Tibial artery (tissue), 4 donors: ENCODE data around the gene TNNT2.

Experiments
- DNase-seq, 2 donors: peaks; one replicate each; pipeline ENCODE4 v3.0.0-alpha.2; 2019
- H3K27ac ChIP-seq, 2 donors: fragments of 200-600 bp; sonication (generic) in 1 of 2; 1 replicate in 1 of 2; 2 replicates in 1 of 2; pipeline ENCODE4 v1.5.1; 2018 to 2019; ENCODE audit warnings: mild to moderate bottlenecking in 1 of 2
- H3K27me3 ChIP-seq, 2 donors: fragments of 200-600 bp; sonication (generic) in 1 of 2; one replicate each; pipeline versions ENCODE4 v1.5.1 to v1.6.0; 2016 to 2019
- H3K36me3 ChIP-seq, 3 donors: fragments of 200-600 bp; sonication (generic) in 2 of 3; one replicate each; pipeline ENCODE4 v1.5.1; 2016 to 2019; ENCODE audit warnings: mild to moderate bottlenecking in 2 of 3
- H3K4me1 ChIP-seq, 4 donors: fragments of 200-600 bp; sonication (generic) in 2 of 4; 1 replicate in 3 of 4; 2 replicates in 1 of 4; pipeline ENCODE4 v1.5.1; 2016 to 2019
- H3K4me3 ChIP-seq, 2 donors: fragments of 200-600 bp; sonication (generic) in 1 of 2; 1 replicate in 1 of 2; 2 replicates in 1 of 2; pipeline ENCODE4 v1.5.1; 2018 to 2019; ENCODE audit warnings: mild to moderate bottlenecking in 2 of 2
- H3K9me3 ChIP-seq, 3 donors: fragments of 200-600 bp; sonication (generic) in 1 of 3; one replicate each; pipeline ENCODE4 v1.5.1; 2016 to 2019
- intact Hi-C: fragments of 100-400 bp; cut with DNase I; formaldehyde crosslinking; loops from one replicate; pipeline ENCODE4 v1.15.0; 2023; ENCODE audit warnings: low total_unique reads
- TF ChIP-seq, protein P1 (sequence below), 2 experiments: fragments of 200-600 bp in 1 of 2; fragments of 450-650 bp in 1 of 2; IDR thresholded peaks; one replicate each; pipeline ENCODE4 v1.5.1; 2017 to 2019; ENCODE audit warnings: antibody characterized with exemption in 2 of 2, mild to moderate bottlenecking in 1 of 2, moderate library complexity in 1 of 2

The TNNT2 gene

DNA sequence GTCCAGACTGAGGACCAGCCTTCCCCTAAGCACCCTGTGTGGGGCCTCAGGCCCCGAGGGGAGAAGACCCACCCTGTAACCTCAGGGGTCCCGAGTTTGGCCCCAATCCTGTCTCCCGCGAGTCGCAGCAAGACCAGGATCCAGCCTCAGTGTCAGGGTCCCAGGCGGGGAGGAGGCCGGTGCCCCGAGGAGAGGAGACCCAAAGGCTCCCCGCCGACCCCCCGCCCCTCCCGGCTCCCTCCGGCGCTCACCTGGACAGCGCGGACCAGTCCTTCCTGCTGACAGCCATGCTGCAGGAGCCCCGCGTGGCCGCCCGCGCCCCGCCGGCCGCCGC is 21.5 kb upstream of the TNNT2 start, which contains the start of gene LAD1:
Gene LAD1, minus strand, starts transcription at position 307 of the 334 bp plus-strand sequence. Its CDS starts 18 bp downstream, at position 289.
- Histone ChIP-seq H3K27me3 (peaks cover 0 to 45% of the 10 kb centered on the region in 2 donors), H3K9me3 (no peaks in the 10 kb centered on the region), H3K36me3 (no peaks in the 10 kb centered on the region), H3K4me1 (peaks cover 0 to 18% (median 7%) of the 10 kb centered on the region in 4 donors), H3K4me3 (peak within 1 kb of the TSS in 1 of 2 donors; percentile 15), H3K27ac (no peak within 1 kb of the TSS)
- intact Hi-C loops = no loop called here
- no peak for DNase-seq
- TF ChIP-seq, protein P1, sequence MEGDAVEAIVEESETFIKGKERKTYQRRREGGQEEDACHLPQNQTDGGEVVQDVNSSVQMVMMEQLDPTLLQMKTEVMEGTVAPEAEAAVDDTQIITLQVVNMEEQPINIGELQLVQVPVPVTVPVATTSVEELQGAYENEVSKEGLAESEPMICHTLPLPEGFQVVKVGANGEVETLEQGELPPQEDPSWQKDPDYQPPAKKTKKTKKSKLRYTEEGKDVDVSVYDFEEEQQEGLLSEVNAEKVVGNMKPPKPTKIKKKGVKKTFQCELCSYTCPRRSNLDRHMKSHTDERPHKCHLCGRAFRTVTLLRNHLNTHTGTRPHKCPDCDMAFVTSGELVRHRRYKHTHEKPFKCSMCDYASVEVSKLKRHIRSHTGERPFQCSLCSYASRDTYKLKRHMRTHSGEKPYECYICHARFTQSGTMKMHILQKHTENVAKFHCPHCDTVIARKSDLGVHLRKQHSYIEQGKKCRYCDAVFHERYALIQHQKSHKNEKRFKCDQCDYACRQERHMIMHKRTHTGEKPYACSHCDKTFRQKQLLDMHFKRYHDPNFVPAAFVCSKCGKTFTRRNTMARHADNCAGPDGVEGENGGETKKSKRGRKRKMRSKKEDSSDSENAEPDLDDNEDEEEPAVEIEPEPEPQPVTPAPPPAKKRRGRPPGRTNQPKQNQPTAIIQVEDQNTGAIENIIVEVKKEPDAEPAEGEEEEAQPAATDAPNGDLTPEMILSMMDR (IDR thresholded peaks at IDR 0.05) = no peak

DNA sequence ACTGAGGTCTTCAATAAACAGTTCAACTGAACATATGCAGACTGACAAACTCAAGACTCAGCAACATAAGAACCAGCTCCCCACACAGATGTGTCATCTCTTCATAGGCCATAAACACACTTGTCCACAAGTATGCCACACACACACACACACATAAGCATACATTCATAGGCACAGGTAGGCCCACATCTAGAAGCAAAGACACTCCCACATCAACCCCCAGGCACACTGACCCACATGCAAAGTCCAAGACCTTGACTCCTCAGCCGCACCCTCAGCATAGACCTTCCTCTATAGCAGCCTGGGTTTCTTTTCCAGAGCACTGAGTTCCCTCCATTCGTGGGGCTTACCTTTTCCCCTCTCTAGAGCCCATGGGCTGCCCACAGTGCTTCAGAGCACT is 20.2 kb upstream of the TNNT2 start:
- intact Hi-C loops = no loop called here
- H3K27ac ChIP-seq = no peak overlapping the region
- DNase-seq = no peak
- TF ChIP-seq, protein P1 (IDR thresholded peaks at IDR 0.05) = no peak
- H3K4me1 ChIP-seq = peaks cover 0 to 18% (median 7%) of the 10 kb centered on the region in 4 donors
- H3K9me3 ChIP-seq = no peaks in the 10 kb centered on the region
- H3K36me3 ChIP-seq = no peaks in the 10 kb centered on the region
- peaks cover 0 to 45% of the 10 kb centered on the region in 2 donors for H3K27me3 ChIP-seq
- no peak overlapping the region for H3K4me3 ChIP-seq

DNA sequence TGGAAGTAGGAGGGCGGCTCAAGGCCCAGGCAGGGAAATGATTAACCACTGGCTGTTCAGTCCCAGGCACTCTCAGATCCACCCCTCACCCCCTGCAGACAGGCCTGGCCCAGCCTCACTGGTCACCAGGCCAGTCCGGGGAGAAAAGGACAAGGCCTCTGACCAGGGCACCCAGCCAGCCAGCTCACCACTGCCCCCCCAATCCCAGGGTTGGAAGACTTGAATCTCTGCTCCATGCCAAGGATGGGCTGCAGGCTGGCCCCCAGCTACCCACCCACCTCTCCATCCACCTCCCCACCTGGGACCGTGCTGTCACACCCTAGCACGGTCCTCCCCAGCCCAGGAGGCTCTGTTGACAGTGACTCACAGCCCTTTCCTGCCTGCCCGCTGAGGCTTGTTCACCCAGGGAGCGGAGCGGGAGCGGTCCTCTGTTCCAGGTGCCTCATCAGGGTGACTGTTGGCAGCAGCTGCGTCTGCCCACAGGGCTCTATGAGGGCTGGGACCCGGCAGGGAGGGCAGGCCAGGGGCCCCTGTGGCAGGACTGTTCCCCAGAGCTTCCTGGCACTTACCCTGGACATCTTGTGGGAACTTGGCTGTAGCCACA is 19.5 kb upstream of the TNNT2 start:
- H3K4me1 ChIP-seq = peaks cover 0 to 18% (median 7%) of the 10 kb centered on the region in 4 donors
- peaks cover 0 to 44% of the 10 kb centered on the region in 2 donors for H3K27me3 ChIP-seq
- no peak for DNase-seq
- intact Hi-C loops = no loop called here
- TF ChIP-seq, protein P1 (IDR thresholded peaks at IDR 0.05) = no peak
- H3K36me3 ChIP-seq = no peaks in the 10 kb centered on the region
- no peak overlapping the region for H3K27ac ChIP-seq
- no peaks in the 10 kb centered on the region for H3K9me3 ChIP-seq
- no peak overlapping the region for H3K4me3 ChIP-seq

DNA sequence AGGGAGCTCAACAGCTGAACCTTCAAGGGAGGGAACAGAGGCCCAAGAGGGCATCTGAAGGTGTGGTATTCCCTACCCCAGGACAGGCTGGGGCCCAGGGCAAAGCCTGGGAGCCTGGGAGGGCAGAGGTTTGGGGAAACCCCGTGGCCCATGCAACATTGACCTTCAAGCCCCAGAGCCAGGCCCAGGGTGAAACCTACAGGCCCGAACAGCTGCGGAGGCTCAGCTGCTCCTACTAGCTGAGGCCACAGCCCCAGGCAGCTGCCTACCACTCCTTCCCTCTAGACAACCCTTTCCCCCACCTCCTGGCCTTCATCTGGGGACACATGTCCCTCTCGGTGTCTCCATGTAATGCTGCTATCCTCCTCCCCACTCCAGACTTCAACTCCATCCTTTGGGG is 18.5 kb upstream of the TNNT2 start:
- H3K4me3 ChIP-seq = no peak overlapping the region
- peaks cover 0 to 35% of the 10 kb centered on the region in 2 donors for H3K27me3 ChIP-seq
- DNase-seq = no peak
- H3K36me3 ChIP-seq = no peaks in the 10 kb centered on the region
- H3K4me1 ChIP-seq = peaks cover 0 to 18% (median 7%) of the 10 kb centered on the region in 4 donors
- no peak overlapping the region for H3K27ac ChIP-seq
- intact Hi-C loops = no loop called here
- TF ChIP-seq, protein P1 (IDR thresholded peaks at IDR 0.05) = no peak
- H3K9me3 ChIP-seq = no peaks in the 10 kb centered on the region

DNA sequence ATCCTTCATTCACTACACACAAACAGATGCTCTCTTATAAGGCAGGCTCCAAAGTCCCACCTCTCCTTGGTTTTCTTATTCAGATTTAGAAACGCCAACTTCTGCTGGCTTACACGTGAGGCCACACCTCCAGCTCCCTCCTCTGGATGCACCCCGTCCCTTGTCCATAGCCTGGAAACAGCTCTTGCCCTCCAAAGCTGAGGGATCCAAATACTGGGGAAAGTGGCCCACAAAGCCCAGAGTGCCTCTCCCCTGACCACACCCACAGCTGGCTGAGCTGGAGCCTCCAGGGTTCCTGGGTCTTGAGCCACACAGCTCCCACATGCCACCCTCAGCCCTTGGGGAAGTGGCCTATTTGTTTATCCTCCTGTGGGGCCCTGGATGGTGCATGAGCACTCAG is 17.1 kb upstream of the TNNT2 start:
- H3K27ac ChIP-seq = no peak overlapping the region
- TF ChIP-seq, protein P1 (IDR thresholded peaks at IDR 0.05) = no peak
- H3K4me3 ChIP-seq = no peak overlapping the region

More for the DNA sequence above, 17.1 kb upstream of the TNNT2 start:
- H3K9me3 ChIP-seq = no peaks in the 10 kb centered on the region
- DNase-seq = no peak
- H3K27me3 ChIP-seq = peaks cover 0 to 22% of the 10 kb centered on the region in 2 donors
- intact Hi-C loops = no loop called here
- peaks cover 0 to 12% (median 6%) of the 10 kb centered on the region in 4 donors for H3K4me1 ChIP-seq
- H3K36me3 ChIP-seq = no peaks in the 10 kb centered on the region
